Mesendoderm (in vitro differentiated cells): ENCODE measurements around the gene RSU1.

Experiments
- DNase-seq: peaks from one replicate; pipeline ENCODE4 v3.0.0; 2013
- H2AK5ac ChIP-seq: 2 replicates; pipeline ENCODE4 v1.6.1; 2013; ENCODE audit warnings: low read length, inconsistent platforms
- H2BK120ac ChIP-seq: 2 replicates; pipeline ENCODE4 v1.6.1; 2013; ENCODE audit warnings: low read depth, mild to moderate bottlenecking, low read length, moderate library complexity, mixed read lengths
- H2BK15ac ChIP-seq: replicated peaks from 2 replicates; pipeline ENCODE4 v1.6.1; 2013; ENCODE audit warnings: low read depth, mild to moderate bottlenecking, moderate library complexity
- H2BK5ac ChIP-seq: 2 replicates; pipeline ENCODE4 v1.6.1; 2013; ENCODE audit warnings: low read length, inconsistent platforms
- H3K18ac ChIP-seq: 2 replicates; pipeline ENCODE4 v1.6.1; 2013; ENCODE audit warnings: mild to moderate bottlenecking, low read length, mixed read lengths
- H3K23ac ChIP-seq: one replicate; pipeline ENCODE4 v1.6.1; 2013; ENCODE audit warnings: low read length
- H3K27ac ChIP-seq: 2 replicates; pipeline ENCODE4 v1.5.1; 2013; ENCODE audit warnings: low read depth, mild to moderate bottlenecking, inconsistent platforms, low read length, moderate library complexity
- H3K27me3 ChIP-seq: 2 replicates; pipeline ENCODE4 v1.6.1; 2013; ENCODE audit warnings: low read length, control low read depth, mild to moderate bottlenecking, inconsistent platforms; ENCODE audit not compliant: insufficient read depth, poor library complexity
- H3K36me3 ChIP-seq: 2 replicates; pipeline ENCODE4 v1.6.1; 2013; ENCODE audit warnings: low read length, inconsistent platforms; ENCODE audit not compliant: control insufficient read depth, insufficient read depth
- H3K4ac ChIP-seq: one replicate; pipeline ENCODE4 v1.6.1; 2013; ENCODE audit warnings: low read depth, mild to moderate bottlenecking, low read length, moderate library complexity
- H3K4me1 ChIP-seq: 2 replicates; pipeline ENCODE4 v1.6.1; 2013; ENCODE audit warnings: low read depth, low read length, inconsistent platforms; ENCODE audit not compliant: control insufficient read depth
- H3K4me2 ChIP-seq: 2 replicates; pipeline ENCODE4 v1.6.1; 2013; ENCODE audit warnings: low read length
- H3K4me3 ChIP-seq: 2 replicates; pipeline ENCODE4 v1.5.1; 2013; ENCODE audit warnings: mild to moderate bottlenecking, low read length
- H3K56ac ChIP-seq: one replicate; pipeline ENCODE4 v1.6.1; 2013; ENCODE audit warnings: low read length
- H3K79me1 ChIP-seq: 2 replicates; pipeline ENCODE4 v1.6.1; 2013; ENCODE audit warnings: low read length, inconsistent platforms
- H3K79me2 ChIP-seq: 2 replicates; pipeline ENCODE4 v1.6.1; 2013; ENCODE audit warnings: mild to moderate bottlenecking, low read length; ENCODE audit not compliant: control insufficient read depth, insufficient read depth
- H3K9ac ChIP-seq: 2 replicates; pipeline ENCODE4 v1.6.1; 2013; ENCODE audit warnings: low read length, inconsistent platforms
- H4K5ac ChIP-seq: one replicate; pipeline ENCODE4 v1.6.1; 2013; ENCODE audit warnings: low read length
- H4K8ac ChIP-seq: one replicate; pipeline ENCODE4 v1.6.1; 2013; ENCODE audit warnings: low read depth, mild to moderate bottlenecking, control low read depth, low read length, moderate library complexity
- WGBS: extraction: QIAGEN DNeasy Blood & Tissue Kit; methylation state at CpG from one replicate; pipeline ENCODE4 v1.1.7; 2013; ENCODE audit warnings: low lambda C conversion rate, missing lambda C conversion rate; ENCODE audit not compliant: insufficient coverage; ENCODE audit errors: extremely low coverage; 5-methylcytosine and 5-hydroxymethylcytosine counted together

RSU1 gene

GRCh38 chr10:16848562-16849154 lies 31.4 kb upstream of the RSU1 start:
- Histone ChIP-seq H3K18ac (no peak overlapping the region), H3K79me1 (no peaks in the 10 kb centered on the region), H3K23ac (no peak overlapping the region), H3K9ac (no peak overlapping the region), H2BK120ac (no peak overlapping the region), H3K4me3 (no peak overlapping the region), H3K36me3 (no peaks in the 10 kb centered on the region), H4K5ac (no peak overlapping the region), H3K56ac (no peak overlapping the region), H4K8ac (no peak overlapping the region), H2BK15ac (no peak overlapping the region), H3K4me2 (no peak overlapping the region), H3K79me2 (no peaks in the 10 kb centered on the region), H3K27me3 (no peaks in the 10 kb centered on the region), H3K27ac (no peak overlapping the region), H3K4me1 (no peaks in the 10 kb centered on the region), H2AK5ac (no peak overlapping the region), H3K4ac (no peak overlapping the region), H2BK5ac (no peak overlapping the region)
- no peak for DNase-seq
- WGBS, result no CpG with 5 or more reads among the region's 10 CpGs

DNA sequence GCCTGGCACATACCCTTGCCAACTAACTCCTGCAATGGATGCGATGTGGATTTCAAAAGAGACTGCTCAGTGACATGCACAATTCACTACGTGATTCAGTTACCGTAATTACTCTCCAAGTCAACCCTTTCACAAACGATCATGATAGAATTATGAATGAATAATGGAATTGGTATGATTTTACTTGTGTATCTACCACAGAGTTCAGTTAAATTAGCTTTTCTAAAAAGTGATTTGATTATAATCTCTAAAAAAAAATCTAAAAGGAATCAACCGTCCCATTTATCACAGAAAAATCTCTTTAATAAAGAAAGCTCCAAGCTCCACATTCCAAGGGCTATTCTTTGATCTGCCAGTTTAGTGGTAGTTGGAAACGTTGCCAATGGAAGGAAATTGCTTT lies 30.4 kb upstream of the RSU1 start:
- Histone ChIP-seq H3K23ac (no peak overlapping the region), H4K5ac (no peak overlapping the region), H2BK5ac (no peak overlapping the region), H3K27ac (no peak overlapping the region), H2AK5ac (no peak overlapping the region), H4K8ac (no peak overlapping the region), H3K56ac (no peak overlapping the region), H3K79me1 (no peaks in the 10 kb centered on the region), H2BK120ac (no peak overlapping the region), H3K4me2 (no peak overlapping the region), H3K79me2 (no peaks in the 10 kb centered on the region), H3K4me3 (no peak overlapping the region), H2BK15ac (no peak overlapping the region), H3K27me3 (no peaks in the 10 kb centered on the region), H3K36me3 (no peaks in the 10 kb centered on the region), H3K4ac (no peak overlapping the region), H3K18ac (no peak overlapping the region), H3K4me1 (no peaks in the 10 kb centered on the region), H3K9ac (no peak overlapping the region)
- DNase-seq, result no peak
- no CpG with 5 or more reads among the region's 6 CpGs for WGBS

DNA sequence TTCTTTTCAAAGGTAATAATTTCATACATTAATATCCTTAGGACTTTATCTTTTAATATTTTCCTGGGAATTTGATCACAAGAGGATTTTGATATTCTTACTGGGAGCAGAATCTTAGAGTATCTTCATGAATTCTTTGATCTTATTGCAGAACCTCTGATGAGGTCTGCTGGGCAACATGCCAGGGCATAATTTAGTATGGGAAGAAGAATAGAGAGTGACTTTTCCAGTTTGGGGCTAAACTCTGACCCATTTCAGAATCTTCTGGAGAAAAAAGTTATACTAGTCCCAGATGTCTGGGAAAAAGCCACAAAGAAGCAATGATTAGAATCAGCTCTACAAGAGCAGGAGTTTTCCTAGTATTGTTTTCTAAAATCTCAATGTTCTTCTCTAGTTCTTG lies 28.0 kb upstream of the RSU1 start:
- Histone ChIP-seq H3K27ac (no peak overlapping the region), H3K4me1 (no peaks in the 10 kb centered on the region), H3K4me3 (no peak overlapping the region), H2BK120ac (no peak overlapping the region), H2AK5ac (no peak overlapping the region), H2BK15ac (no peak overlapping the region), H3K18ac (no peak overlapping the region), H3K36me3 (no peaks in the 10 kb centered on the region), H3K4me2 (no peak overlapping the region), H4K5ac (no peak overlapping the region), H3K27me3 (no peaks in the 10 kb centered on the region), H3K9ac (no peak overlapping the region), H2BK5ac (no peak overlapping the region), H3K56ac (no peak overlapping the region), H3K79me1 (no peaks in the 10 kb centered on the region), H3K79me2 (no peaks in the 10 kb centered on the region), H3K23ac (no peak overlapping the region), H4K8ac (no peak overlapping the region), H3K4ac (no peak overlapping the region)
- DNase-seq, result no peak

- Histone ChIP-seq H2AK5ac (no peak overlapping the region), H3K56ac (no peak overlapping the region), H2BK15ac (no peak overlapping the region), H2BK120ac (no peak overlapping the region), H3K27ac (no peak overlapping the region), H3K23ac (no peak overlapping the region), H2BK5ac (no peak overlapping the region), H3K79me1 (no peaks in the 10 kb centered on the region), H3K36me3 (no peaks in the 10 kb centered on the region), H3K18ac (no peak overlapping the region), H3K79me2 (no peaks in the 10 kb centered on the region), H3K9ac (no peak overlapping the region), H4K8ac (no peak overlapping the region), H3K4ac (no peak overlapping the region), H3K4me1 (no peaks in the 10 kb centered on the region), H3K4me2 (no peak overlapping the region), H3K27me3 (no peaks in the 10 kb centered on the region), H3K4me3 (no peak overlapping the region), H4K5ac (no peak overlapping the region)
- peak; percentile 70 for DNase-seq
- no CpG with 5 or more reads among the region's 1 CpG for WGBS
Measured at GRCh38 chr10:16843252-16843870, 26.1 kb upstream of the RSU1 start.

DNA sequence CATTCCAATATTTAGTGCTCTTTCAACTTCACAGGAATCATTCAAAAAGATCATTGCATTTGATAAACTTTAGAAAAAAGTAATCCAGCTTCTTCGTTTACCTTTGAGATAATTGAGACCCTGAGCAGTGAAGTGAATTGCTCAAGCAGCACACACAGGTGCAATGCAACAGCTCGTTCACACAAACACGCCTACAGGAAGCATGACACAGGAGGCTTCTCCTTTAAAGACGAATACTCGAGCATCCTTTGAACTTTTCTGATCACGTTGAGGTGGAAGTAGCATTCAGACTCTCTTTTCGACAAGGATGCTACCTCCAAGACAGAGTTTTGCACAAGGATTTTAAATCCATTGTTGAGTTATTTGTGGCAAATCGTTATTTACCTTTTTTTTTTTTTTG lies 18.0 kb upstream of the RSU1 start:
- Histone ChIP-seq H3K56ac (no peak overlapping the region), H2BK15ac (no peak overlapping the region), H4K5ac (no peak overlapping the region), H3K27ac (no peak overlapping the region), H3K18ac (no peak overlapping the region), H3K23ac (no peak overlapping the region), H2BK5ac (no peak overlapping the region), H4K8ac (no peak overlapping the region), H3K27me3 (no peaks in the 10 kb centered on the region), H3K4me1 (no peaks in the 10 kb centered on the region), H3K79me2 (no peaks in the 10 kb centered on the region), H2AK5ac (no peak overlapping the region), H3K4ac (no peak overlapping the region), H3K36me3 (no peaks in the 10 kb centered on the region), H3K4me2 (no peak overlapping the region), H3K9ac (no peak overlapping the region), H2BK120ac (no peak overlapping the region), H3K4me3 (no peak overlapping the region), H3K79me1 (no peaks in the 10 kb centered on the region)
- no peak for DNase-seq
- no CpG with 5 or more reads among the region's 8 CpGs for WGBS
